ENCODE measurements around the gene STARD9.

GRCh38 chr15:42672444-42672843 lies 97.0 kb downstream of the STARD9 start:
- TF ChIP-seq POLR2AphosphoS5 (IDR thresholded peaks at IDR 0.05; ENCODE audit: insufficient read depth in 1 of 2, low read depth in 1 of 2) (no peak), CTCF (IDR thresholded peaks at IDR 0.05) (no peak), POLR2A (IDR thresholded peaks at IDR 0.05) (no peak)
